Esophagus squamous epithelium (tissue), 5 donors: ENCODE measurements around the gene SLC5A9. TPM values are rescaled to one million over a fixed set of nuclear protein-coding genes. Genes with fewer than 3 reads are reported as not detected.

Source experiments
- DNase-seq: peaks from one replicate; lab custom pipeline; 2025; lab: John Stamatoyannopoulos, UW
- H3K27ac ChIP-seq, 4 donors: fragments of 200-600 bp; sonication (generic); one replicate each; pipeline ENCODE4 v1.5.1; 2016 to 2019; ENCODE audit warnings: mild to moderate bottlenecking in 1 of 4
- H3K27me3 ChIP-seq, 4 donors: fragments of 200-600 bp; sonication (generic); 1 replicate in 3 of 4; 2 replicates in 1 of 4; pipeline versions ENCODE4 v1.5.1 to v1.6.0; 2017 to 2021; ENCODE audit warnings: antibody characterized with exemption in 1 of 4
- H3K36me3 ChIP-seq, 3 donors: fragments of 200-600 bp; sonication (generic); one replicate each; pipeline ENCODE4 v1.5.1; 2016 to 2019
- H3K4me1 ChIP-seq, 3 donors: fragments of 200-600 bp; sonication (generic); one replicate each; pipeline ENCODE4 v1.5.1; 2017 to 2019
- H3K4me3 ChIP-seq, 4 donors: fragments of 200-600 bp; sonication (generic); 1 replicate in 3 of 4; 2 replicates in 1 of 4; pipeline ENCODE4 v1.5.1; 2016 to 2019; ENCODE audit warnings: mild to moderate bottlenecking in 2 of 4, moderate library complexity in 1 of 4
- H3K9me3 ChIP-seq, 3 donors: fragments of 200-600 bp; sonication (generic); one replicate each; pipeline ENCODE4 v1.5.1; 2016 to 2019
- CTCF ChIP-seq, 6 experiments: fragments of 450-650 bp in 4 of 6; fragments of 200-600 bp in 2 of 6; sonication (generic) in 2 of 6; IDR thresholded peaks; one replicate each; pipeline ENCODE4 v1.5.1; 2016 to 2019; ENCODE audit warnings: antibody characterized with exemption in 6 of 6, mild to moderate bottlenecking in 4 of 6, moderate library complexity in 4 of 6
- POLR2A ChIP-seq, 4 donors: fragments of 450-650 bp; IDR thresholded peaks; one replicate each; pipeline ENCODE4 v1.6.1; 2017; ENCODE audit warnings: antibody characterized with exemption in 4 of 4, mild to moderate bottlenecking in 4 of 4, moderate library complexity in 3 of 4
- WGBS, 2 donors: methylation state at CpG; one replicate each; pipeline ENCODE4 v1.1.5; 2018; 5-methylcytosine and 5-hydroxymethylcytosine counted together
- intact Hi-C: fragments of 100-400 bp; cut with DNase I; formaldehyde crosslinking; loops from one replicate; pipeline ENCODE4 v1.15.0; 2022
- total RNA-seq, 4 donors: library from RNA; depleted of rRNA; stranded (reverse); fragments of >200 nt; gene quantifications; one replicate each; pipeline ENCODE4 v1.1.0, GENCODE V29; 2016
- donor health status: DM: yes; HTN: yes; CAD: no.

Gene SLC5A9
- total RNA-seq: under 1 TPM in 2 of 4 donors, not detected in 2; 0.19 to 0.38 TPM

- TF ChIP-seq POLR2A (IDR thresholded peaks at IDR 0.05): no peak
- TF ChIP-seq CTCF (IDR thresholded peaks at IDR 0.05): no peak
- H3K4me1 ChIP-seq: no peaks in the 10 kb centered on the region
Observed at GRCh38 chr1:48222501-48223242, at the start of gene SLC5A9. TSS of gene SLC5A9 (plus strand) at chr1:48222716. CDS start at chr1:48222737, 21 bp downstream.

GRCh38 chr1:48175116-48175515, 47.4 kb upstream of the SLC5A9 start:
- intact Hi-C loops: no loop called here
- no peak for DNase-seq
- Histone ChIP-seq H3K4me3 (no peak overlapping the region), H3K4me1 (no peaks in the 10 kb centered on the region), H3K27ac (no peak overlapping the region), H3K36me3 (no peaks in the 10 kb centered on the region), H3K9me3 (no peaks in the 10 kb centered on the region), H3K27me3 (peaks cover 0 to 5% (median 0%) of the 10 kb centered on the region in 4 donors)
- TF ChIP-seq POLR2A (IDR thresholded peaks at IDR 0.05) (no peak), CTCF (IDR thresholded peaks at IDR 0.05) (no peak)

More at GRCh38 chr1:48222501-48223242, at the start of gene SLC5A9:
- 61 to 87% methylated on average over 3 to 7 of the region's 8 CpGs for WGBS, 2 donors
- Histone ChIP-seq H3K4me3 (no peak within 1 kb of the TSS), H3K27ac (no peak within 1 kb of the TSS), H3K27me3 (peaks cover 0 to 45% (median 0%) of the 10 kb centered on the region in 4 donors), H3K9me3 (no peaks in the 10 kb centered on the region), H3K36me3 (no peaks in the 10 kb centered on the region)
- DNase-seq: no peak
- intact Hi-C loops: no loop called here

- Histone ChIP-seq H3K36me3 (no peaks in the 10 kb centered on the region), H3K27me3 (peaks cover 0 to 5% (median 0%) of the 10 kb centered on the region in 4 donors), H3K4me3 (no peak overlapping the region), H3K27ac (no peak overlapping the region), H3K9me3 (no peaks in the 10 kb centered on the region), H3K4me1 (no peaks in the 10 kb centered on the region)
- no peak for DNase-seq
- TF ChIP-seq POLR2A (IDR thresholded peaks at IDR 0.05) (no peak), CTCF (IDR thresholded peaks at IDR 0.05) (no peak)
- intact Hi-C loops: no loop called here
- 61 to 63% methylated on average over 4 of the region's 4 CpGs for WGBS, 2 donors
Observed at GRCh38 chr1:48177257-48177656, 45.3 kb upstream of the SLC5A9 start.

- H3K27ac ChIP-seq: no peak overlapping the region
- TF ChIP-seq CTCF (IDR thresholded peaks at IDR 0.05): no peak
- TF ChIP-seq POLR2A (IDR thresholded peaks at IDR 0.05): no peak
Observed at GRCh38 chr1:48181669-48182367, 40.7 kb upstream of the SLC5A9 start.

GRCh38 chr1:48182439-48182838, 40.1 kb upstream of the SLC5A9 start:
- WGBS, 2 donors: 9 to 38% methylated on average over 2 of the region's 2 CpGs
- Histone ChIP-seq H3K27ac (no peak overlapping the region), H3K4me1 (no peaks in the 10 kb centered on the region), H3K4me3 (no peak overlapping the region), H3K27me3 (no peaks in the 10 kb centered on the region), H3K36me3 (no peaks in the 10 kb centered on the region), H3K9me3 (peaks cover 0 to 1% (median 0%) of the 10 kb centered on the region in 3 donors)
- no peak for TF ChIP-seq POLR2A (IDR thresholded peaks at IDR 0.05)
- no peak for TF ChIP-seq CTCF (IDR thresholded peaks at IDR 0.05)
- intact Hi-C loops: no loop called here
- no peak for DNase-seq

More at GRCh38 chr1:48181669-48182367, 40.7 kb upstream of the SLC5A9 start:
- no peak overlapping the region for H3K4me3 ChIP-seq
- intact Hi-C loops: no loop called here
- no peaks in the 10 kb centered on the region for H3K9me3 ChIP-seq
- 75 to 76% methylated on average over 5 of the region's 5 CpGs for WGBS, 2 donors
- H3K36me3 ChIP-seq: no peaks in the 10 kb centered on the region
- no peaks in the 10 kb centered on the region for H3K27me3 ChIP-seq
- no peak for DNase-seq
- no peaks in the 10 kb centered on the region for H3K4me1 ChIP-seq
